NCI-H1930 (cell line): Measurements from ENCODE around the gene ODAPH.

Experiments
- DNase-seq, 2 experiments: peaks; one replicate each; lab custom pipeline; 2025; lab: John Stamatoyannopoulos, UW

Gene ODAPH

GRCh38 chr4:75544870-75545269, 11.0 kb upstream of the ODAPH start:
- no peak for DNase-seq

- DNase-seq, result no peak
Measured at GRCh38 chr4:75545526-75545925, 10.3 kb upstream of the ODAPH start.

GRCh38 chr4:75547647-75548387, 8.0 kb upstream of the ODAPH start:
- no peak for DNase-seq

- no peak for DNase-seq
Measured at GRCh38 chr4:75549019-75549418, 6.8 kb upstream of the ODAPH start.

- DNase-seq, result no peak
Measured at GRCh38 chr4:75552452-75552851, 3.4 kb upstream of the ODAPH start.

- no peak for DNase-seq
Measured at GRCh38 chr4:75557696-75558095, 1.8 kb downstream of the ODAPH start.

- DNase-seq, result no peak
Measured at GRCh38 chr4:75561789-75562188, 5.9 kb downstream of the ODAPH start.

GRCh38 chr4:75564023-75564422, 8.2 kb downstream of the ODAPH start:
- DNase-seq, result no peak

- no peak for DNase-seq
Measured at GRCh38 chr4:75565481-75565880, 9.6 kb downstream of the ODAPH start.

- DNase-seq, result no peak
Measured at GRCh38 chr4:75566911-75567310, 11.0 kb downstream of the ODAPH start.

- no peak for DNase-seq
Measured at GRCh38 chr4:75567725-75568124, 11.9 kb downstream of the ODAPH start.

- DNase-seq, result no peak
Measured at GRCh38 chr4:75584067-75584466, 28.2 kb downstream of the ODAPH start.

- no peak for DNase-seq
Measured at GRCh38 chr4:75593393-75593792, 37.5 kb downstream of the ODAPH start.

GRCh38 chr4:75596061-75596460, 40.2 kb downstream of the ODAPH start:
- DNase-seq, result no peak

GRCh38 chr4:75598390-75598789, 42.5 kb downstream of the ODAPH start:
- DNase-seq, result no peak

GRCh38 chr4:75599647-75600046, 43.8 kb downstream of the ODAPH start:
- DNase-seq, result no peak

- DNase-seq, result no peak
Measured at GRCh38 chr4:75605928-75606327, 50.1 kb downstream of the ODAPH start.

- DNase-seq, result no peak
Measured at GRCh38 chr4:75612306-75612705, 56.4 kb downstream of the ODAPH start.
